ENCODE data around the gene MEGF11. TPM values are rescaled to one million over a fixed set of nuclear protein-coding genes. Genes with fewer than 3 reads are reported as not detected.

Gene MEGF11
- total RNA-seq, 1 donor from 2014 or later: 0.77 TPM

DNA sequence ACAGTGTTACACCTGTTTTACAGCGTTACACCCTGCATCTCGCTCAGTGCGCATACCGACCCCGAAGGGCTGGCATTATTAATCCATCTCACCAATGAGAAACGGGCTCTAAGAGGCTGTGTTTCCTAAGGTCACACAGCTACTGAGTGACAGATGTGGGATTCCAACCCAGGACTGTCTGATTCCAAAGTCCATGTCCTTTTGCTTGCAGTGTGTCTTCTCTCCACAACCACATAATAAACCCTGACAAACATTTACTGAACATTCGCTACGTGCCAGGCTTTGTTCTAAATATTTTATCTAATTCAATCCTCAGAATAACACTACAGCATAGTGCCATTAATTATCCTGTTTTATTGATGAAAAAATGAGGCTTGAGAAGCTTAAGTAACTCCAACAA, 305.2 kb downstream of the MEGF11 start:
- H3K4me1 Mint-ChIP-seq (ENCODE audit: unreplicated experiment): no peaks in the 10 kb centered on the region
- H3K27me3 Mint-ChIP-seq (ENCODE audit: unreplicated experiment): peaks cover 2% of the 10 kb centered on the region
- H3K27ac Mint-ChIP-seq (ENCODE audit: unreplicated experiment): no peak overlapping the region
- H3K36me3 Mint-ChIP-seq (ENCODE audit: low read depth, unreplicated experiment): no peaks in the 10 kb centered on the region
- TF ChIP-seq, protein P1, sequence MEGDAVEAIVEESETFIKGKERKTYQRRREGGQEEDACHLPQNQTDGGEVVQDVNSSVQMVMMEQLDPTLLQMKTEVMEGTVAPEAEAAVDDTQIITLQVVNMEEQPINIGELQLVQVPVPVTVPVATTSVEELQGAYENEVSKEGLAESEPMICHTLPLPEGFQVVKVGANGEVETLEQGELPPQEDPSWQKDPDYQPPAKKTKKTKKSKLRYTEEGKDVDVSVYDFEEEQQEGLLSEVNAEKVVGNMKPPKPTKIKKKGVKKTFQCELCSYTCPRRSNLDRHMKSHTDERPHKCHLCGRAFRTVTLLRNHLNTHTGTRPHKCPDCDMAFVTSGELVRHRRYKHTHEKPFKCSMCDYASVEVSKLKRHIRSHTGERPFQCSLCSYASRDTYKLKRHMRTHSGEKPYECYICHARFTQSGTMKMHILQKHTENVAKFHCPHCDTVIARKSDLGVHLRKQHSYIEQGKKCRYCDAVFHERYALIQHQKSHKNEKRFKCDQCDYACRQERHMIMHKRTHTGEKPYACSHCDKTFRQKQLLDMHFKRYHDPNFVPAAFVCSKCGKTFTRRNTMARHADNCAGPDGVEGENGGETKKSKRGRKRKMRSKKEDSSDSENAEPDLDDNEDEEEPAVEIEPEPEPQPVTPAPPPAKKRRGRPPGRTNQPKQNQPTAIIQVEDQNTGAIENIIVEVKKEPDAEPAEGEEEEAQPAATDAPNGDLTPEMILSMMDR (IDR thresholded peaks at IDR 0.05; ENCODE audit: unreplicated experiment): no peak
- H3K4me3 Mint-ChIP-seq (ENCODE audit: unreplicated experiment): no peak overlapping the region
- no peaks in the 10 kb centered on the region for H3K9me3 Mint-ChIP-seq (ENCODE audit: unreplicated experiment)
- no peak for DNase-seq (ENCODE audit: low spot score)

DNA sequence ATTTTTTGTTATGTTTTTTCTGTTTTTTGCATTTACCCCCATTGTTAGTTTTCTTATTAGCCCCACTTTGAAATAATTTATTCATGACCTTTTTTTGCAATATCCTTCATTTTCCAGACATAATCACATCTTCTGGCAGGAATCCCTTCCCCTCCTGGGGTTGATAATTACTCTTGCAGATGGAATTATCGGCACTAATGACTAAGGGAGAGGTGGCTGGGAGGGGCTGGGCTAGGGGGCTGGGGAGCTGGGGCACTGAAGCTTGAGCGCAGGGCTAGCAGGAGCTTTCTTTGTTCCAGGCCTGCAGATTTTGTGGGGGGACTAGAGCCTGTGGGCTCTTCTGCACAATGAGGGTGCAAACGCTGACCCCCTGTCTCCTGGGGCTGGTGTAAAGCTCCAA, 306.5 kb downstream of the MEGF11 start:
- no peaks in the 10 kb centered on the region for H3K36me3 Mint-ChIP-seq (ENCODE audit: low read depth, unreplicated experiment)
- H3K4me1 Mint-ChIP-seq (ENCODE audit: unreplicated experiment): no peaks in the 10 kb centered on the region
- no peaks in the 10 kb centered on the region for H3K9me3 Mint-ChIP-seq (ENCODE audit: unreplicated experiment)
- TF ChIP-seq, protein P1 (IDR thresholded peaks at IDR 0.05; ENCODE audit: unreplicated experiment): no peak
- DNase-seq (ENCODE audit: low spot score): no peak
- H3K27me3 Mint-ChIP-seq (ENCODE audit: unreplicated experiment): peaks cover 2% of the 10 kb centered on the region
- no peak overlapping the region for H3K4me3 Mint-ChIP-seq (ENCODE audit: unreplicated experiment)
- no peak overlapping the region for H3K27ac Mint-ChIP-seq (ENCODE audit: unreplicated experiment)

DNA sequence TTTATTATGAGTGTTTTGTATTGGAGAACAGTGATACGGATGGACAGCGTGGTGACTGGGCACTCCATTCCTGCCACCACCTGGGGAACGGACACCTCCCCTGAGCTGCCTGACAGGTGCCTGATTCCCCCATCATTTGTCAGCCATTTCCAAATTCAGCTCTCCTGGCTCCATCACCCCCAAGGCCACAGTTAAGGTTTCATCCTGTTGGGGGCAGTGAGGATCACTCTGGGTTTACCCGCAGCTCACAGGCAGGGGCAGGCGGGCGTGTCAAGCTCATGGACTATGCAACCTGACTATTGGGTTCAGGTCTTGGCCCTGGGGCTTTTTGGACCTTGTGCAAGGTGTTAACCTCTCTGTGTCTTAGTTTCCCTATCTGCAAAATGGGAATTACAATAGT, 307.9 kb downstream of the MEGF11 start:
- Mint-ChIP-seq H3K27ac (ENCODE audit: unreplicated experiment) (no peak overlapping the region), H3K4me3 (ENCODE audit: unreplicated experiment) (no peak overlapping the region), H3K9me3 (ENCODE audit: unreplicated experiment) (no peaks in the 10 kb centered on the region), H3K36me3 (ENCODE audit: low read depth, unreplicated experiment) (no peaks in the 10 kb centered on the region), H3K27me3 (ENCODE audit: unreplicated experiment) (peaks cover 2% of the 10 kb centered on the region), H3K4me1 (ENCODE audit: unreplicated experiment) (no peaks in the 10 kb centered on the region)
- TF ChIP-seq, protein P1 (IDR thresholded peaks at IDR 0.05; ENCODE audit: unreplicated experiment): no peak
- DNase-seq (ENCODE audit: low spot score): no peak

DNA sequence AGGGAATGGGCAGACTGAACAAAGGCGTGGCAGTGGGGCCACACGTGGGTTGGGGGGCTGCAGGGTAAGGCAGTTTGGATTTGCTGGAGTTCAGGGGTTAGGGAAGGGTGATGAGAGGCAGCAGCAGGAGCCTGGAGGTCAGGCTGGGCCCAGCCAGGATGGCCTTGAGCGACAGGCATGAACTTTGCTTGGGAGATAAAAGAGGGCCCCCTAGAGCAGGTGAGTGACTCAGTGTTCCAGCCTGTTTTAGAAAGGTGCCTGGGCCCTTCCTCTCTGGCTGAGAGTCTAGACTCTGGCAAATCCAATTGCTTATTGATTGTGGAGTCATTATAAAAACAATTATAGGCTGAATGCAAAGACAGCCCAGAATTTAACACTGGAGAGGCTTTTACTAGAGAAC, 309.1 kb downstream of the MEGF11 start:
- Mint-ChIP-seq H3K4me3 (ENCODE audit: unreplicated experiment) (no peak overlapping the region), H3K36me3 (ENCODE audit: low read depth, unreplicated experiment) (no peaks in the 10 kb centered on the region), H3K4me1 (ENCODE audit: unreplicated experiment) (no peaks in the 10 kb centered on the region), H3K27ac (ENCODE audit: unreplicated experiment) (no peak overlapping the region), H3K27me3 (ENCODE audit: unreplicated experiment) (peaks cover 2% of the 10 kb centered on the region), H3K9me3 (ENCODE audit: unreplicated experiment) (no peaks in the 10 kb centered on the region)
- TF ChIP-seq, protein P1 (IDR thresholded peaks at IDR 0.05; ENCODE audit: unreplicated experiment): no peak
- no peak for DNase-seq (ENCODE audit: low spot score)

DNA sequence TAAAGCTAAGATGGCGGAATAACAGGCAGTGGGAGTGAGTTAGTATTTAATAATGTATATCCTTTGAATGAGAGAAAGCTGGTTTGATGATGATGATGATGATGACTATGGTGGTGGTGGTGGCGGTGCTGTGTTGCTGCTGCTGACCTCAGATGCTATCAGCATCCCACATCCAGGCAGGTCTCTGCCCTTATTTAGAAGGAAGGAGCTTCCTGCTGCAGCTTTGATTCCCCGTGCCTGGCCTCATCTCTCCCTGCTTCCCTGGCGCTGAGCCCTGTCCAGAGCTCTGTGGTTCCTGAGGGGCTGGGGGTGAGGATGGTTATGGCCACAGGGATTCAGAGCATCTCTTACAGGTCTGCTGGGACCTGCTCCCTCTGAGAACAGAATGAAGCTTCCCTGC, 311.1 kb downstream of the MEGF11 start:
- H3K27me3 Mint-ChIP-seq (ENCODE audit: unreplicated experiment): peaks cover 3% of the 10 kb centered on the region
- no peak overlapping the region for H3K27ac Mint-ChIP-seq (ENCODE audit: unreplicated experiment)
- DNase-seq (ENCODE audit: low spot score): no peak
- TF ChIP-seq, protein P1 (IDR thresholded peaks at IDR 0.05; ENCODE audit: unreplicated experiment): no peak
- H3K4me3 Mint-ChIP-seq (ENCODE audit: unreplicated experiment): no peak overlapping the region
- no peaks in the 10 kb centered on the region for H3K4me1 Mint-ChIP-seq (ENCODE audit: unreplicated experiment)
- no peaks in the 10 kb centered on the region for H3K9me3 Mint-ChIP-seq (ENCODE audit: unreplicated experiment)
- no peaks in the 10 kb centered on the region for H3K36me3 Mint-ChIP-seq (ENCODE audit: low read depth, unreplicated experiment)
